T-cell (primary cell): ENCODE data around the gene FGL2. TPM values are rescaled to one million over a fixed set of nuclear protein-coding genes. Genes with fewer than 3 reads are reported as not detected.
"Not testable (repeated sequence)": the region's sequence is repeated elsewhere in the genome, so short reads cannot be mapped to it uniquely, and the experiment has no call there.

Experiments
- ATAC-seq, 4 experiments: fragments of 200-7000 bp in 3 of 4; fragments of 150-1000 bp in 1 of 4; cut with Tn5 transposase; replicated peaks in 1 of 4; 1 replicate in 3 of 4; 2 replicates in 1 of 4; pipeline ENCODE4 v1.10.0; 2021; ENCODE audit warnings: moderate library complexity in 3 of 4, mild to moderate bottlenecking in 2 of 4, moderate number of reproducible peaks in 1 of 4
- CTCF ChIA-PET, 2 donors: fragments of 300-600 bp; sonication (Branson Sonifier 250); formaldehyde crosslinking; loops; one replicate each; lab custom pipeline; 2022; ENCODE audit warnings: antibody characterized with exemption in 2 of 2; lab: Charles Lee
- POLR2A ChIA-PET, 2 donors: fragments of 300-600 bp; sonication (Branson Sonifier 250); formaldehyde crosslinking; loops; one replicate each; lab custom pipeline; 2022; ENCODE audit warnings: antibody characterized with exemption in 2 of 2; lab: Charles Lee
- DNase-seq, 35 experiments: peaks; one replicate each; pipeline versions ENCODE4 v3.0.0 to v3.0.0-alpha.2; 2013 to 2023
- H3K27ac ChIP-seq: one replicate; pipeline ENCODE4 v1.5.1; 2013; ENCODE audit warnings: low read length
- H3K27me3 ChIP-seq, 2 experiments: replicated peaks in 1 of 2; 1 replicate in 1 of 2; 2 replicates in 1 of 2; pipeline versions ENCODE4 v1.6.1 to v1.7.0; 2013; ENCODE audit warnings: low read length in 1 of 2, mixed read lengths in 1 of 2; ENCODE audit not compliant: control insufficient read depth in 2 of 2, insufficient read depth in 2 of 2; ENCODE audit errors: extremely low read depth in 1 of 2
- H3K36me3 ChIP-seq, 2 donors: 1 replicate in 1 of 2; 2 replicates in 1 of 2; pipeline versions ENCODE4 v1.6.1 to v1.7.0; 2013; ENCODE audit warnings: low read length in 1 of 2; ENCODE audit not compliant: control insufficient read depth in 2 of 2, insufficient read depth in 1 of 2; ENCODE audit errors: extremely low read depth in 1 of 2
- H3K4me1 ChIP-seq, 2 experiments: 1 replicate in 1 of 2; 2 replicates in 1 of 2; pipeline versions ENCODE4 v1.6.1 to v1.7.0; 2013; ENCODE audit warnings: low read length in 2 of 2, mixed read lengths in 1 of 2; ENCODE audit not compliant: insufficient read depth in 2 of 2, control insufficient read depth in 1 of 2; ENCODE audit errors: extremely low read depth in 1 of 2
- H3K4me3 ChIP-seq, 2 donors: 1 replicate in 1 of 2; 2 replicates in 1 of 2; pipeline versions ENCODE4 v1.5.1 to v1.7.0; 2013; ENCODE audit warnings: mild to moderate bottlenecking in 2 of 2, low read length in 1 of 2, moderate library complexity in 1 of 2; ENCODE audit not compliant: control insufficient read depth in 1 of 2; ENCODE audit errors: extremely low read depth in 1 of 2
- H3K9me3 ChIP-seq: 2 replicates; pipeline ENCODE4 v1.7.0; 2013
- H3K27ac Mint-ChIP-seq, 2 donors: one replicate each; pipeline ENCODE4 v1.8.0; 2020 to 2021; ENCODE audit warnings: mild to moderate bottlenecking in 2 of 2, mixed read lengths in 2 of 2
- H3K27me3 Mint-ChIP-seq, 2 donors: one replicate each; pipeline ENCODE4 v1.8.0; 2021 to 2022; ENCODE audit warnings: mixed read lengths in 2 of 2
- H3K36me3 Mint-ChIP-seq: one replicate; pipeline ENCODE4 v1.8.0; 2021; ENCODE audit warnings: mixed read lengths
- H3K4me1 Mint-ChIP-seq, 3 donors: one replicate each; pipeline ENCODE4 v1.8.0; 2020 to 2022; ENCODE audit warnings: mixed read lengths in 3 of 3, mild to moderate bottlenecking in 1 of 3
- H3K4me3 Mint-ChIP-seq, 3 donors: one replicate each; pipeline ENCODE4 v1.8.0; 2020 to 2022; ENCODE audit warnings: mild to moderate bottlenecking in 3 of 3, mixed read lengths in 3 of 3, moderate library complexity in 3 of 3
- H3K9me3 Mint-ChIP-seq, 3 donors: one replicate each; pipeline ENCODE4 v1.8.0; 2020 to 2022; ENCODE audit warnings: mixed read lengths in 3 of 3
- WGBS: methylation state at CpG from one replicate; pipeline ENCODE4 v1.1.5; 2013; ENCODE audit warnings: missing lambda C conversion rate; ENCODE audit not compliant: insufficient coverage; 5-methylcytosine and 5-hydroxymethylcytosine counted together
- total RNA-seq, 35 experiments: library from RNA in 6 of 35; stranded (reverse) in 6 of 35; fragments of 120-200 nt in 1 of 35; gene quantifications; one replicate each; pipeline versions ENCODE4 v1.2.1 to v1.2.4 and lab custom pipeline; 2013 to 2026

FGL2 gene
- total RNA-seq, 5 donors from 2014 or later (not counting 1 experiment from before 2014, with no cell fraction given): 2.0 to 3.1 (median 2.5) TPM

GRCh38 chr7:77219701-77220331 is 20.2 kb upstream of the FGL2 start:
- WGBS: 98% methylated on average over 9 of the region's 10 CpGs
- POLR2A ChIA-PET, H3K4me3 Mint-ChIP-seq, H3K36me3 ChIP-seq, H3K27me3 ChIP-seq, H3K27me3 Mint-ChIP-seq, H3K27ac Mint-ChIP-seq, H3K9me3 ChIP-seq, ATAC-seq, H3K9me3 Mint-ChIP-seq, H3K4me3 ChIP-seq, H3K27ac ChIP-seq, DNase-seq: not testable (repeated sequence)
- peaks cover 21 to 31% (median 26%) of the 10 kb centered on the region in 3 donors for H3K4me1 Mint-ChIP-seq
- H3K4me1 ChIP-seq: peaks cover 14 to 15% of the 10 kb centered on the region in 2 experiments
- H3K36me3 Mint-ChIP-seq: peaks cover 25% of the 10 kb centered on the region
- CTCF ChIA-PET: interaction anchor here in 1 of 2 donors (1.1 kb wide), 1 partner anchor 27 kb away, joined by 4 read pairs; no protein-coding TSS in a partner anchor

GRCh38 chr7:77217474-77218185 is 18.0 kb upstream of the FGL2 start:
- ChIA-PET CTCF (no interaction called here), POLR2A (no interaction called here)
- no CpG with 5 or more reads among the region's 2 CpGs for WGBS

GRCh38 chr7:77216181-77216845 is 16.7 kb upstream of the FGL2 start:
- H3K27me3 ChIP-seq: no peaks in the 10 kb centered on the region
- peaks cover 0 to 7% (median 4%) of the 10 kb centered on the region in 3 donors for H3K9me3 Mint-ChIP-seq
- H3K27ac Mint-ChIP-seq: no peak overlapping the region
- peaks cover 18% of the 10 kb centered on the region for H3K36me3 Mint-ChIP-seq
- peaks cover under 1 to 6% (median under 1%) of the 10 kb centered on the region in 3 donors for H3K4me1 Mint-ChIP-seq
- H3K4me1 ChIP-seq: peaks cover 0 to 1% of the 10 kb centered on the region in 2 experiments
- H3K27me3 Mint-ChIP-seq: no peaks in the 10 kb centered on the region
- H3K36me3 ChIP-seq: no peaks in the 10 kb centered on the region
- no CpG with 5 or more reads among the region's 3 CpGs for WGBS
- POLR2A ChIA-PET: no interaction called here
- H3K4me3 ChIP-seq: no peak overlapping the region
- ATAC-seq: no peak
- CTCF ChIA-PET: no interaction called here
- no peak overlapping the region for H3K27ac ChIP-seq
- H3K4me3 Mint-ChIP-seq: no peak overlapping the region
- no peaks in the 10 kb centered on the region for H3K9me3 ChIP-seq
- DNase-seq: no peak

More at GRCh38 chr7:77217474-77218185, 18.0 kb upstream of the FGL2 start:
- ATAC-seq (no peak), DNase-seq (no peak)
- peaks cover 0 to 7% (median 4%) of the 10 kb centered on the region in 3 donors for H3K9me3 Mint-ChIP-seq
- Histone ChIP-seq H3K27me3 (no peaks in the 10 kb centered on the region), H3K9me3 (no peaks in the 10 kb centered on the region), H3K36me3 (no peaks in the 10 kb centered on the region), H3K4me1 (peaks cover 6 to 9% of the 10 kb centered on the region in 2 experiments), H3K4me3 (no peak overlapping the region), H3K27ac (no peak overlapping the region)
- H3K27me3 Mint-ChIP-seq: no peaks in the 10 kb centered on the region
- peaks cover 12 to 19% (median 13%) of the 10 kb centered on the region in 3 donors for H3K4me1 Mint-ChIP-seq
- H3K36me3 Mint-ChIP-seq: peaks cover 22% of the 10 kb centered on the region
- H3K4me3 Mint-ChIP-seq: no peak overlapping the region
- H3K27ac Mint-ChIP-seq: no peak overlapping the region

- Mint-ChIP-seq H3K27ac (no peak overlapping the region), H3K4me3 (no peak overlapping the region), H3K36me3 (peaks cover 25% of the 10 kb centered on the region), H3K4me1 (no peaks in the 10 kb centered on the region), H3K27me3 (no peaks in the 10 kb centered on the region), H3K9me3 (peaks cover 12 to 20% (median 19%) of the 10 kb centered on the region in 3 donors)
- no peaks in the 10 kb centered on the region for H3K36me3 ChIP-seq
- ChIA-PET CTCF (interaction anchor here in 1 of 2 donors (0.6 kb wide), 1 partner anchor 280 kb away, joined by 5 read pairs; no protein-coding TSS in a partner anchor), POLR2A (no interaction called here)
- no peak overlapping the region for H3K4me3 ChIP-seq
- no peaks in the 10 kb centered on the region for H3K9me3 ChIP-seq
- 100% methylated on average over 4 of the region's 6 CpGs for WGBS
- no peak overlapping the region for H3K27ac ChIP-seq
- ATAC-seq (no peak), DNase-seq (no peak)
- H3K27me3 ChIP-seq: no peaks in the 10 kb centered on the region
- no peaks in the 10 kb centered on the region for H3K4me1 ChIP-seq
Observed at GRCh38 chr7:77209479-77210139, 10.0 kb upstream of the FGL2 start.

GRCh38 chr7:77208416-77208815 is 8.8 kb upstream of the FGL2 start:
- POLR2A ChIA-PET: no interaction called here
- H3K36me3 ChIP-seq: no peaks in the 10 kb centered on the region
- H3K27me3 ChIP-seq: no peaks in the 10 kb centered on the region
- CTCF ChIA-PET: no interaction called here
- Mint-ChIP-seq H3K27me3 (no peaks in the 10 kb centered on the region), H3K27ac (no peak overlapping the region), H3K36me3 (peaks cover 22% of the 10 kb centered on the region), H3K4me1 (no peaks in the 10 kb centered on the region), H3K9me3 (peaks cover 12 to 20% (median 19%) of the 10 kb centered on the region in 3 donors), H3K4me3 (no peak overlapping the region)
- H3K27ac ChIP-seq: no peak overlapping the region
- DNase-seq (no peak), ATAC-seq (no peak)
- H3K9me3 ChIP-seq: no peaks in the 10 kb centered on the region
- H3K4me3 ChIP-seq: no peak overlapping the region
- no peaks in the 10 kb centered on the region for H3K4me1 ChIP-seq

- Histone ChIP-seq H3K4me1 (peaks cover 0 to 9% of the 10 kb centered on the region in 2 experiments), H3K4me3 (no peak overlapping the region), H3K9me3 (no peaks in the 10 kb centered on the region), H3K27me3 (no peaks in the 10 kb centered on the region), H3K27ac (no peak overlapping the region), H3K36me3 (no peaks in the 10 kb centered on the region)
- H3K4me3 Mint-ChIP-seq: no peak overlapping the region
- DNase-seq (no peak), ATAC-seq (no peak)
- peaks cover 18% of the 10 kb centered on the region for H3K36me3 Mint-ChIP-seq
- H3K27ac Mint-ChIP-seq: no peak overlapping the region
- peaks cover 3 to 7% (median 5%) of the 10 kb centered on the region in 3 donors for H3K4me1 Mint-ChIP-seq
- WGBS: 100% methylated on average over 1 of the region's 3 CpGs
- H3K9me3 Mint-ChIP-seq: peaks cover 12 to 19% (median 16%) of the 10 kb centered on the region in 3 donors
- CTCF ChIA-PET: no interaction called here
- H3K27me3 Mint-ChIP-seq: no peaks in the 10 kb centered on the region
- POLR2A ChIA-PET: no interaction called here
Observed at GRCh38 chr7:77205706-77206105, 6.1 kb upstream of the FGL2 start.
